ENCODE measurements around the gene VMAC. TPM values are rescaled to one million over a fixed set of nuclear protein-coding genes. Genes with fewer than 3 reads are reported as not detected.

Gene VMAC
- total RNA-seq, 1 donor from 2014 or later = 7.1 TPM

- H3K27ac Mint-ChIP-seq = peak overlapping the region; percentile 41
- no peaks in the 10 kb centered on the region for H3K9me3 Mint-ChIP-seq
- no peaks in the 10 kb centered on the region for H3K27me3 Mint-ChIP-seq
- peaks cover 7% of the 10 kb centered on the region for H3K36me3 Mint-ChIP-seq
- DNase-seq (ENCODE audit: extremely low spot score, unreplicated experiment) = no peak
- H3K4me1 Mint-ChIP-seq (ENCODE audit: unreplicated experiment) = peaks cover 5% of the 10 kb centered on the region
- TF ChIP-seq, protein P1, sequence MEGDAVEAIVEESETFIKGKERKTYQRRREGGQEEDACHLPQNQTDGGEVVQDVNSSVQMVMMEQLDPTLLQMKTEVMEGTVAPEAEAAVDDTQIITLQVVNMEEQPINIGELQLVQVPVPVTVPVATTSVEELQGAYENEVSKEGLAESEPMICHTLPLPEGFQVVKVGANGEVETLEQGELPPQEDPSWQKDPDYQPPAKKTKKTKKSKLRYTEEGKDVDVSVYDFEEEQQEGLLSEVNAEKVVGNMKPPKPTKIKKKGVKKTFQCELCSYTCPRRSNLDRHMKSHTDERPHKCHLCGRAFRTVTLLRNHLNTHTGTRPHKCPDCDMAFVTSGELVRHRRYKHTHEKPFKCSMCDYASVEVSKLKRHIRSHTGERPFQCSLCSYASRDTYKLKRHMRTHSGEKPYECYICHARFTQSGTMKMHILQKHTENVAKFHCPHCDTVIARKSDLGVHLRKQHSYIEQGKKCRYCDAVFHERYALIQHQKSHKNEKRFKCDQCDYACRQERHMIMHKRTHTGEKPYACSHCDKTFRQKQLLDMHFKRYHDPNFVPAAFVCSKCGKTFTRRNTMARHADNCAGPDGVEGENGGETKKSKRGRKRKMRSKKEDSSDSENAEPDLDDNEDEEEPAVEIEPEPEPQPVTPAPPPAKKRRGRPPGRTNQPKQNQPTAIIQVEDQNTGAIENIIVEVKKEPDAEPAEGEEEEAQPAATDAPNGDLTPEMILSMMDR (conservative IDR thresholded peaks at IDR 0.05) = no peak
- peak overlapping the region; percentile 39 for H3K4me3 Mint-ChIP-seq
Observed at GRCh38 chr19:5900976-5901375, 3.7 kb upstream of the VMAC start.

DNA sequence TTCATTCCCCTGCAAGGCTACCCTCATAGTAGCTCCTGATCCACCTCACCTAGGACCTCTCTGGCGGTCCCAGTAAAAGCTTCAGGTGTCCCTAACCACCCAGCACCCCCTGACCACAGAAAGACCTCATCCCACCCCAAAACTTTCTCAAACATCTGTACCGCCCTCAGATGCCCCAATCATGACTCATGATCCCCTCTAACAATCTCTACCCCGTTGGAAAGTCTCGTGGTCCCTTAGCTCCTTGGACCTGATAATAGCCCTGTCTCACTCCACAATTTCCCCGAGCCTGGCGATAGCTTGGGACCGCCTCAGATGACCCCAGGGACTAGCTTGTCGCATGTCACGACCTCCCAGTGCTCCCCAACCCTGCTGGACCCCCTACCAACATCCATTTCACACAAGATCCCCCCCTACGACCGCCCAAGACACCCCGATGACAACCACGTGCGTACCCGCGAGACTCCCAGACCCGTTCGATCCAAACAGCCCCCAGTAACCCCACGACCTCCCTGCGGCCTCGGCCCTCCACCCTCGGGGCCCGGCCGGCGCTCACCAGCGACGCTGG, 1.5 kb upstream of the VMAC start:
- peaks cover 7% of the 10 kb centered on the region for H3K36me3 Mint-ChIP-seq
- H3K27me3 Mint-ChIP-seq = no peaks in the 10 kb centered on the region
- no peak for DNase-seq (ENCODE audit: extremely low spot score, unreplicated experiment)
- peaks cover 9% of the 10 kb centered on the region for H3K4me1 Mint-ChIP-seq (ENCODE audit: unreplicated experiment)
- peak overlapping the region; percentile 97 for H3K4me3 Mint-ChIP-seq
- H3K9me3 Mint-ChIP-seq = no peaks in the 10 kb centered on the region
- TF ChIP-seq, protein P1 (conservative IDR thresholded peaks at IDR 0.05) = no peak
- H3K27ac Mint-ChIP-seq = peak overlapping the region; percentile 100

DNA sequence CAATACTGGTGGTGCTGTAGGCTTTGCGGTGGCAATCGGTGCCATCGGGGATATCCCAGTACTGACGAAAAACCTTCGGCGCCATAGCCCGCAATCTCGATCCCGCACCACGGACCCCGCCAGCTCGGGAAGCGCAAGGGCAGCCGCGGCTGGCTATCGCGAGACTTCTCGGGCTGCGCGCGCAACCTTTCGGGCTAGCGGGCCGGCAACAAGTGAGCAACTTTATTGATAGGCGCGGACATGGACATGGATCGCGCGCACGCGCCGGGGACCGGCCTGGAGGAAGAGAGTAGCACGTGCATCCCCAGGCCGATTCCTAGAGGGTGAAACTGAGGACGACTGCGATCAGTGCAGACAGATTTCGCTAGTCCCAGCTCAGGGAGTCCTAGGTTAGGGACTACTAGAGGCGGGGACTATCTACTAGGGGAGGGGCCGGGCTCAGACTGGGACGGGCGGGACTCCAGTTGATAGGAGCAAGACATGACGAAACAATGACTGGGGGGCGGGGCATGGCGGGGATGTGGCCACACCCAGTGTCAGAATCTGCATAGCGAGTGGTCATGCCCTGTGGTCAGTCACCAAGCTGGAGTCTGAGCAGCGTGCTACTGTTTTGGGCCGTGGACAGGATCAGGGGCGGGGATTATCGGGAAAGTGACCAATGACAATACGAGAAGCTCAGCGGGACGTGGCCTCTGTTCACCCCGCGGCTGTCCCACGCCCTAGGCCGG, 884 bp upstream of the VMAC start, which contains the start of gene NDUFA11:
Gene NDUFA11, minus strand, starts transcription at position 167 of the 728 bp plus-strand sequence. Its CDS starts 82 bp downstream, at position 85.
- Mint-ChIP-seq H3K4me3 (peak within 1 kb of the TSS; percentile 97), H3K9me3 (no peaks in the 10 kb centered on the region), H3K27ac (peak within 1 kb of the TSS; percentile 100), H3K4me1 (ENCODE audit: unreplicated experiment) (peaks cover 9% of the 10 kb centered on the region), H3K27me3 (no peaks in the 10 kb centered on the region), H3K36me3 (peaks cover 7% of the 10 kb centered on the region)
- peak; percentile 100 for DNase-seq (ENCODE audit: extremely low spot score, unreplicated experiment)
- TF ChIP-seq, protein P1 (conservative IDR thresholded peaks at IDR 0.05) = no peak

GRCh38 chr19:5905114-5905778, 574 bp downstream of the VMAC start:
- H3K27ac Mint-ChIP-seq = no peak overlapping the region

GRCh38 chr19:5907241-5907640, 2.6 kb downstream of the VMAC start:
- H3K27ac Mint-ChIP-seq = no peak overlapping the region
- peak overlapping the region; percentile 13 for H3K4me3 Mint-ChIP-seq
- no peak for DNase-seq (ENCODE audit: extremely low spot score, unreplicated experiment)
- TF ChIP-seq, protein P1 (conservative IDR thresholded peaks at IDR 0.05) = no peak
- no peaks in the 10 kb centered on the region for H3K9me3 Mint-ChIP-seq
- peaks cover 7% of the 10 kb centered on the region for H3K4me1 Mint-ChIP-seq (ENCODE audit: unreplicated experiment)
- H3K36me3 Mint-ChIP-seq = no peaks in the 10 kb centered on the region
- H3K27me3 Mint-ChIP-seq = no peaks in the 10 kb centered on the region

More at GRCh38 chr19:5905114-5905778, 574 bp downstream of the VMAC start:
- H3K4me3 Mint-ChIP-seq = peak overlapping the region; percentile 97
- H3K9me3 Mint-ChIP-seq = no peaks in the 10 kb centered on the region
- no peaks in the 10 kb centered on the region for H3K27me3 Mint-ChIP-seq
- peaks cover 4% of the 10 kb centered on the region for H3K36me3 Mint-ChIP-seq
- no peak for DNase-seq (ENCODE audit: extremely low spot score, unreplicated experiment)
- TF ChIP-seq, protein P1 (conservative IDR thresholded peaks at IDR 0.05) = no peak
- peaks cover 13% of the 10 kb centered on the region for H3K4me1 Mint-ChIP-seq (ENCODE audit: unreplicated experiment)
